Heart left ventricle (tissue), 16 donors: ENCODE data around the gene RGMB. TPM values are rescaled to one million over a fixed set of nuclear protein-coding genes. Genes with fewer than 3 reads are reported as not detected.

Experiments
- ATAC-seq, 4 donors: fragments of 200-7000 bp; cut with Tn5 transposase; one replicate each; pipeline ENCODE4 v1.9.1; 2020 to 2022; ENCODE audit warnings: moderate library complexity in 4 of 4, mild to moderate bottlenecking in 3 of 4, moderate number of reproducible peaks in 1 of 4
- DNase-seq, 5 donors: peaks; one replicate each; pipeline ENCODE4 v3.0.0-alpha.2; 2020
- H3K27ac ChIP-seq, 12 donors: fragments of 200-600 bp; sonication (generic) in 4 of 12; one replicate each; pipeline versions ENCODE4 v1.5.0 to v1.8.0; 2016 to 2022; ENCODE audit warnings: mild to moderate bottlenecking in 2 of 12
- H3K27me3 ChIP-seq, 9 donors: fragments of 200-600 bp; sonication (generic) in 2 of 9; one replicate each; pipeline versions ENCODE4 v1.5.1 to v1.8.0; 2016 to 2022; ENCODE audit warnings: mild to moderate bottlenecking in 3 of 9
- H3K36me3 ChIP-seq, 9 donors: fragments of 200-600 bp; sonication (generic) in 2 of 9; one replicate each; pipeline versions ENCODE4 v1.5.0 to v1.8.0; 2018 to 2022; ENCODE audit warnings: mild to moderate bottlenecking in 2 of 9
- H3K4me1 ChIP-seq, 12 donors: fragments of 200-600 bp; sonication (generic) in 4 of 12; one replicate each; pipeline versions ENCODE4 v1.5.0 to v1.8.0; 2016 to 2022; ENCODE audit warnings: mild to moderate bottlenecking in 3 of 12
- H3K4me3 ChIP-seq, 12 donors: fragments of 200-600 bp; sonication (generic) in 4 of 12; one replicate each; pipeline versions ENCODE4 v1.5.0 to v1.8.0; 2017 to 2022; ENCODE audit warnings: mild to moderate bottlenecking in 9 of 12, moderate library complexity in 4 of 12
- H3K9me3 ChIP-seq, 12 donors: fragments of 200-600 bp; sonication (generic) in 4 of 12; one replicate each; pipeline versions ENCODE4 v1.5.0 to v1.8.0; 2016 to 2022; ENCODE audit warnings: mild to moderate bottlenecking in 1 of 12
- CTCF ChIP-seq, 12 donors: fragments of 200-600 bp; sonication (generic) in 4 of 12; IDR thresholded peaks; one replicate each; pipeline versions ENCODE4 v1.5.0 to v1.8.0; 2018 to 2022; ENCODE audit warnings: antibody characterized with exemption in 12 of 12, mild to moderate bottlenecking in 5 of 12
- POLR2A ChIP-seq, 2 donors: fragments of 450-650 bp; IDR thresholded peaks; one replicate each; pipeline ENCODE4 v1.6.1; 2017; ENCODE audit warnings: antibody characterized with exemption in 2 of 2, mild to moderate bottlenecking in 2 of 2, moderate library complexity in 2 of 2
- WGBS, 4 donors: extraction: QIAGEN DNeasy Blood & Tissue Kit in 2 of 4; methylation state at CpG; one replicate each; pipeline versions ENCODE4 v1.1.5 to v1.1.7; 2013 to 2018; 5-methylcytosine and 5-hydroxymethylcytosine counted together
- intact Hi-C, 10 donors: fragments of 100-400 bp; cut with DNase I; formaldehyde crosslinking; loops; one replicate each; pipeline versions ENCODE4 v1.11.1 to v1.14.2; 2022
- polyA plus RNA-seq, 2 donors: library from polyadenylated mRNA; stranded (reverse); fragments of 200-250 nt; gene quantifications; one replicate each; pipeline ENCODE4 v1.2.3, GENCODE V29; 2013
- total RNA-seq, 9 donors: library from RNA; depleted of rRNA in 2 of 9; stranded (reverse); fragments of >200 nt in 2 of 9; fragmentation: NEBNext Ultra II Directional in 3 of 9; extraction: Animal tissue kit (Norgen Biotek cat#: 25700) in 3 of 9; gene quantifications; one replicate each; pipeline versions ENCODE4 v1.1.0 to v1.2.4, GENCODE V29; 2016 to 2023
- donor health status: ischemic (EF 13 %, LVEDD 7.1; RV severe dilation, severe dysfunction).
- donor health status: healthy with polysubstance abuse.
- donor health status: DM: no; HTN: yes; CAD: no.
- donor health status: DM: no; HTN: no; CAD: no.
- donor health status: ischemic (EF 25% LVEDD 6.9; RV normal size, moderate dysfunction).
- donor health status: ischemic (EF 25% LVEDD 5.7; RV mildly dilated, moderate dysfunction).
- donor health status: healthy.
- donor health status: DM: yes; HTN: yes; CAD: no.
- donor health status: ischemic (EF 35%, LVEDD 5.7; RV mildly dilated, moderate dysfunction).
- donor health status: nonischemic (EF 11% LVEDD 7.7; RV severe dilation, severe dysfunction).
- donor health status: DM: yes; HTN: yes; CAD: no.
- donor health status: PGD.
- donor health status: ischemic (EF 29% LVEDD 5.4; RV normal size, mild dysfunction).
- donor health status: nonischemic (EF 23%, LVEDD 6.1; RV moderate dilation, normal function).

The RGMB gene
- total and polyA plus RNA-seq, 11 donors, result 2.0 to 42.2 (median 16.1) TPM

- no peaks in the 10 kb centered on the region for H3K36me3 ChIP-seq
- WGBS, 4 donors, result 82 to 91% (median 86%) methylated on average over 2 of the region's 2 CpGs
- H3K27me3 ChIP-seq, result peaks cover 0 to 8% (median 0%) of the 10 kb centered on the region in 9 donors
- no peak for DNase-seq
- H3K4me1 ChIP-seq, result no peaks in the 10 kb centered on the region
- peaks cover 0 to 9% (median 0%) of the 10 kb centered on the region in 12 donors for H3K9me3 ChIP-seq
- no peak overlapping the region for H3K27ac ChIP-seq
- no peak overlapping the region for H3K4me3 ChIP-seq
- ATAC-seq, result no peak
- intact Hi-C loops, result no loop called here
- no peak for TF ChIP-seq POLR2A (IDR thresholded peaks at IDR 0.05)
- no peak for TF ChIP-seq CTCF (IDR thresholded peaks at IDR 0.05)
These were observed 15.5 kb upstream of the RGMB start for GRCh38 chr5:98757978-98758377.

GRCh38 chr5:98763001-98763630 is 10.3 kb upstream of the RGMB start:
- ATAC-seq, result no peak
- intact Hi-C loops, result loop anchor here in 1 of 10 donors (10.0 kb wide), 1 partner anchor 998 kb away; no protein-coding TSS in a partner anchor
- WGBS, 4 donors, result 60 to 77% (median 73%) methylated on average over 6 of the region's 6 CpGs
- peaks cover 0 to 6% (median 0%) of the 10 kb centered on the region in 12 donors for H3K4me1 ChIP-seq
- H3K4me3 ChIP-seq, result no peak overlapping the region
- DNase-seq, result no peak
- no peak overlapping the region for H3K27ac ChIP-seq
- no peak for TF ChIP-seq CTCF (IDR thresholded peaks at IDR 0.05)
- no peak for TF ChIP-seq POLR2A (IDR thresholded peaks at IDR 0.05)
- H3K36me3 ChIP-seq, result no peaks in the 10 kb centered on the region
- H3K9me3 ChIP-seq, result peaks cover 0 to 9% (median 0%) of the 10 kb centered on the region in 12 donors
- H3K27me3 ChIP-seq, result peaks cover 0 to 23% (median 0%) of the 10 kb centered on the region in 9 donors

GRCh38 chr5:98765815-98766214 is 7.6 kb upstream of the RGMB start:
- TF ChIP-seq CTCF (IDR thresholded peaks at IDR 0.05), result no peak
- ATAC-seq (no peak), DNase-seq (no peak)
- intact Hi-C loops, result loop anchor here in 1 of 10 donors (10.0 kb wide), 1 partner anchor 1001 kb away; no protein-coding TSS in a partner anchor
- Histone ChIP-seq H3K9me3 (peaks cover 0 to 9% (median 0%) of the 10 kb centered on the region in 12 donors), H3K4me1 (peaks cover 0 to 30% (median 5%) of the 10 kb centered on the region in 12 donors), H3K27me3 (peaks cover 0 to 44% (median 0%) of the 10 kb centered on the region in 9 donors), H3K27ac (no peak overlapping the region), H3K36me3 (no peaks in the 10 kb centered on the region), H3K4me3 (no peak overlapping the region)
- 85 to 96% (median 94%) methylated on average over 4 of the region's 4 CpGs for WGBS, 4 donors

- ATAC-seq (no peak), DNase-seq (no peak)
- Histone ChIP-seq H3K9me3 (no peaks in the 10 kb centered on the region), H3K4me3 (peak overlapping the region in 1 of 12 donors; percentile 89), H3K4me1 (peaks cover 0 to 48% (median 13%) of the 10 kb centered on the region in 12 donors), H3K27me3 (peaks cover 0 to 46% (median 0%) of the 10 kb centered on the region in 9 donors), H3K27ac (peak overlapping the region in 1 of 12 donors; percentile 67), H3K36me3 (no peaks in the 10 kb centered on the region)
- intact Hi-C loops, result loop anchor here in 1 of 10 donors (10.0 kb wide), 1 partner anchor 1003 kb away; no protein-coding TSS in a partner anchor
- WGBS, 4 donors, result 25 to 30% (median 28%) methylated on average over 2 of the region's 2 CpGs
- TF ChIP-seq POLR2A (IDR thresholded peaks at IDR 0.05), result no peak
- TF ChIP-seq CTCF (IDR thresholded peaks at IDR 0.05), result no peak
These were observed 5.9 kb upstream of the RGMB start for GRCh38 chr5:98767581-98767980.
